ENCODE results near the gene DNAJC24. TPM values are rescaled to one million over a fixed set of nuclear protein-coding genes. Genes with fewer than 3 reads are reported as not detected.

DNAJC24 gene
- total and polyA plus RNA-seq, 9 of the 15 experiments (the other 6 are each of a cell fraction or from before 2014, with no cell fraction given) = 12.2 to 31.9 (median 16.9) TPM

DNA sequence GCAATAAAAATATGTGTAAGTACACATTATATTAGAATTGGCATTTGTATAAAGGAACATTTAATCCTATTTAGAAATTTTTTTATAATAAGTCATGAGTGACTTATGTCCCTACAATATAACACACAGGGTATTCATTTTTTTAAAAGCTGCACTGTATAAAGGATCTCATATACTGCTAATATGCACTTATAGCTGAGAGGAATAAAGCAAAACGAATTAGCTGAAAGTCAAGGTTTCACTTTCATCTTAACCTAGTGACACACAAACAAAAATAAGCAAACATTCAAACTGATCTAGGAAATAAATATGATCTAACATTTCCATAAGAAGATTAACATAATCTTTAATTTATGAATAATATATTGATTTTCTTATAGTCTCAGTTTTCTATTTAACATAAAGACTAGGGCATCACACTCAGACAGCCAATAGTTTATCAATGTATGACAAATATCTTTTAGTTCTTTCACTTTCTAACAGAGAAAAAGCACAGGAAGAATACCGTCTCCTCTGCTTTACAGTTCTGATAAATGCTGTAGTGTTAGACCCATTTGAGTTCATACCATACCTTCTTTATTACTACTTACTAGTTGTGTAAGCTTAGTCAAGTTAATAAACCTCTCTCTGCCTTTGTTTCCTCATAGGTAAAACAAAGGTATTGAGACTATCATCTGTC is 43.1 kb upstream of the DNAJC24 start (continued):
- TF ChIP-seq, protein P1, sequence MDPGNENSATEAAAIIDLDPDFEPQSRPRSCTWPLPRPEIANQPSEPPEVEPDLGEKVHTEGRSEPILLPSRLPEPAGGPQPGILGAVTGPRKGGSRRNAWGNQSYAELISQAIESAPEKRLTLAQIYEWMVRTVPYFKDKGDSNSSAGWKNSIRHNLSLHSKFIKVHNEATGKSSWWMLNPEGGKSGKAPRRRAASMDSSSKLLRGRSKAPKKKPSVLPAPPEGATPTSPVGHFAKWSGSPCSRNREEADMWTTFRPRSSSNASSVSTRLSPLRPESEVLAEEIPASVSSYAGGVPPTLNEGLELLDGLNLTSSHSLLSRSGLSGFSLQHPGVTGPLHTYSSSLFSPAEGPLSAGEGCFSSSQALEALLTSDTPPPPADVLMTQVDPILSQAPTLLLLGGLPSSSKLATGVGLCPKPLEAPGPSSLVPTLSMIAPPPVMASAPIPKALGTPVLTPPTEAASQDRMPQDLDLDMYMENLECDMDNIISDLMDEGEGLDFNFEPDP (CRISPR knock-in tag; IDR thresholded peaks at IDR 0.05) = no peak
- TF ChIP-seq BRD9 (IDR thresholded peaks at IDR 0.05; ENCODE audit: low read depth, partially characterized antibody) = no peak
- no peak for TF ChIP-seq ZNF79 (CRISPR knock-in tag; IDR thresholded peaks at IDR 0.05; ENCODE audit: low read depth)
- TF ChIP-seq, protein P2, sequence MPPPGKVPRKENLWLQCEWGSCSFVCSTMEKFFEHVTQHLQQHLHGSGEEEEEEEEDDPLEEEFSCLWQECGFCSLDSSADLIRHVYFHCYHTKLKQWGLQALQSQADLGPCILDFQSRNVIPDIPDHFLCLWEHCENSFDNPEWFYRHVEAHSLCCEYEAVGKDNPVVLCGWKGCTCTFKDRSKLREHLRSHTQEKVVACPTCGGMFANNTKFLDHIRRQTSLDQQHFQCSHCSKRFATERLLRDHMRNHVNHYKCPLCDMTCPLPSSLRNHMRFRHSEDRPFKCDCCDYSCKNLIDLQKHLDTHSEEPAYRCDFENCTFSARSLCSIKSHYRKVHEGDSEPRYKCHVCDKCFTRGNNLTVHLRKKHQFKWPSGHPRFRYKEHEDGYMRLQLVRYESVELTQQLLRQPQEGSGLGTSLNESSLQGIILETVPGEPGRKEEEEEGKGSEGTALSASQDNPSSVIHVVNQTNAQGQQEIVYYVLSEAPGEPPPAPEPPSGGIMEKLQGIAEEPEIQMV (tag; conservative IDR thresholded peaks at IDR 0.05; ENCODE audit: low read depth) = no peak
- no peak for TF ChIP-seq EP300 (IDR thresholded peaks at IDR 0.05; ENCODE audit: low read length)
- TF ChIP-seq STAT5B (CRISPR knock-in tag; IDR thresholded peaks at IDR 0.05) = no peak
- TF ChIP-seq, protein P3, sequence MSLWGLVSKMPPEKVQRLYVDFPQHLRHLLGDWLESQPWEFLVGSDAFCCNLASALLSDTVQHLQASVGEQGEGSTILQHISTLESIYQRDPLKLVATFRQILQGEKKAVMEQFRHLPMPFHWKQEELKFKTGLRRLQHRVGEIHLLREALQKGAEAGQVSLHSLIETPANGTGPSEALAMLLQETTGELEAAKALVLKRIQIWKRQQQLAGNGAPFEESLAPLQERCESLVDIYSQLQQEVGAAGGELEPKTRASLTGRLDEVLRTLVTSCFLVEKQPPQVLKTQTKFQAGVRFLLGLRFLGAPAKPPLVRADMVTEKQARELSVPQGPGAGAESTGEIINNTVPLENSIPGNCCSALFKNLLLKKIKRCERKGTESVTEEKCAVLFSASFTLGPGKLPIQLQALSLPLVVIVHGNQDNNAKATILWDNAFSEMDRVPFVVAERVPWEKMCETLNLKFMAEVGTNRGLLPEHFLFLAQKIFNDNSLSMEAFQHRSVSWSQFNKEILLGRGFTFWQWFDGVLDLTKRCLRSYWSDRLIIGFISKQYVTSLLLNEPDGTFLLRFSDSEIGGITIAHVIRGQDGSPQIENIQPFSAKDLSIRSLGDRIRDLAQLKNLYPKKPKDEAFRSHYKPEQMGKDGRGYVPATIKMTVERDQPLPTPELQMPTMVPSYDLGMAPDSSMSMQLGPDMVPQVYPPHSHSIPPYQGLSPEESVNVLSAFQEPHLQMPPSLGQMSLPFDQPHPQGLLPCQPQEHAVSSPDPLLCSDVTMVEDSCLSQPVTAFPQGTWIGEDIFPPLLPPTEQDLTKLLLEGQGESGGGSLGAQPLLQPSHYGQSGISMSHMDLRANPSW (CRISPR knock-in tag; IDR thresholded peaks at IDR 0.05) = no peak
- TF ChIP-seq, protein P4, sequence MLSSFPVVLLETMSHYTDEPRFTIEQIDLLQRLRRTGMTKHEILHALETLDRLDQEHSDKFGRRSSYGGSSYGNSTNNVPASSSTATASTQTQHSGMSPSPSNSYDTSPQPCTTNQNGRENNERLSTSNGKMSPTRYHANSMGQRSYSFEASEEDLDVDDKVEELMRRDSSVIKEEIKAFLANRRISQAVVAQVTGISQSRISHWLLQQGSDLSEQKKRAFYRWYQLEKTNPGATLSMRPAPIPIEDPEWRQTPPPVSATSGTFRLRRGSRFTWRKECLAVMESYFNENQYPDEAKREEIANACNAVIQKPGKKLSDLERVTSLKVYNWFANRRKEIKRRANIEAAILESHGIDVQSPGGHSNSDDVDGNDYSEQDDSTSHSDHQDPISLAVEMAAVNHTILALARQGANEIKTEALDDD (IDR thresholded peaks at IDR 0.05) = no peak
- TF ChIP-seq, protein P5, sequence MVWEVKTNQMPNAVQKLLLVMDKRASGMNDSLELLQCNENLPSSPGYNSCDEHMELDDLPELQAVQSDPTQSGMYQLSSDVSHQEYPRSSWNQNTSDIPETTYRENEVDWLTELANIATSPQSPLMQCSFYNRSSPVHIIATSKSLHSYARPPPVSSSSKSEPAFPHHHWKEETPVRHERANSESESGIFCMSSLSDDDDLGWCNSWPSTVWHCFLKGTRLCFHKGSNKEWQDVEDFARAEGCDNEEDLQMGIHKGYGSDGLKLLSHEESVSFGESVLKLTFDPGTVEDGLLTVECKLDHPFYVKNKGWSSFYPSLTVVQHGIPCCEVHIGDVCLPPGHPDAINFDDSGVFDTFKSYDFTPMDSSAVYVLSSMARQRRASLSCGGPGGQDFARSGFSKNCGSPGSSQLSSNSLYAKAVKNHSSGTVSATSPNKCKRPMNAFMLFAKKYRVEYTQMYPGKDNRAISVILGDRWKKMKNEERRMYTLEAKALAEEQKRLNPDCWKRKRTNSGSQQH (CRISPR knock-in tag; IDR thresholded peaks at IDR 0.05) = no peak
- no peak for TF ChIP-seq CBX5 (IDR thresholded peaks at IDR 0.05; ENCODE audit: borderline replicate concordance, low read depth)

Data from K562 (cell line).